NT2/D1 (cell line): ENCODE data around the gene P2RY11.

ENCODE experiments used
- DNase-seq: peaks from one replicate; pipeline ENCODE4 v3.0.0-alpha.2; 2011; ENCODE audit warnings: low read depth, low spot score
- H3K27me3 ChIP-seq: 2 replicates; pipeline ENCODE4 v1.6.0; 2011; ENCODE audit warnings: mild to moderate bottlenecking; ENCODE audit not compliant: insufficient read length, insufficient read depth
- H3K36me3 ChIP-seq: 2 replicates; pipeline ENCODE4 v1.6.1; 2011; ENCODE audit warnings: mild to moderate bottlenecking, low read length, mixed read lengths; ENCODE audit not compliant: insufficient read depth, insufficient read length
- H3K4me1 ChIP-seq: 2 replicates; pipeline ENCODE4 v1.5.1; 2011; ENCODE audit not compliant: insufficient read depth, insufficient read length
- H3K4me3 ChIP-seq: 2 replicates; pipeline ENCODE4 v1.5.1; 2011; ENCODE audit warnings: low read depth; ENCODE audit not compliant: insufficient read length
- H3K9ac ChIP-seq: 2 replicates; pipeline ENCODE4 v1.6.0; 2011; ENCODE audit warnings: low read depth; ENCODE audit not compliant: insufficient read length
- H3K9me3 ChIP-seq: 2 replicates; pipeline ENCODE4 v1.5.1; 2011; ENCODE audit warnings: mild to moderate bottlenecking, low read length; ENCODE audit not compliant: insufficient read depth
- SUZ12 ChIP-seq: IDR thresholded peaks from 2 replicates; pipeline ENCODE4 v1.6.1; 2011; ENCODE audit not compliant: insufficient read length, insufficient read depth; ENCODE audit errors: extremely low read depth
- YY1 ChIP-seq: IDR thresholded peaks from 2 replicates; pipeline ENCODE4 v1.6.1; 2011; ENCODE audit not compliant: insufficient read length, insufficient read depth
- ZNF274 ChIP-seq: IDR thresholded peaks from 2 replicates; pipeline ENCODE4 v1.6.1; 2011; ENCODE audit warnings: mild to moderate bottlenecking, low read depth, low read length

The P2RY11 gene

GRCh38 chr19:10106100-10106936 lies 5.2 kb upstream of the P2RY11 start, which contains the start of gene PPAN:
TSS of gene PPAN (plus strand) at chr19:10106362. CDS start at chr19:10106395, 33 bp downstream.
- DNase-seq: peak; percentile 97
- peaks cover 48% of the 10 kb centered on the region for H3K36me3 ChIP-seq
- no peaks in the 10 kb centered on the region for H3K27me3 ChIP-seq
- H3K4me3 ChIP-seq: peak within 1 kb of the TSS; percentile 100
- peaks cover 18% of the 10 kb centered on the region for H3K4me1 ChIP-seq
- peak within 1 kb of the TSS; percentile 100 for H3K9ac ChIP-seq
- H3K9me3 ChIP-seq: no peaks in the 10 kb centered on the region
- no peak for TF ChIP-seq SUZ12
- no peak for TF ChIP-seq ZNF274
- TF ChIP-seq YY1: no peak

GRCh38 chr19:10107254-10107653 lies 4.2 kb upstream of the P2RY11 start:
- H3K36me3 ChIP-seq: peaks cover 56% of the 10 kb centered on the region
- peak overlapping the region; percentile 100 for H3K9ac ChIP-seq
- H3K4me3 ChIP-seq: peak overlapping the region; percentile 100
- peaks cover 19% of the 10 kb centered on the region for H3K4me1 ChIP-seq
- DNase-seq: no peak
- H3K27me3 ChIP-seq: no peaks in the 10 kb centered on the region
- no peaks in the 10 kb centered on the region for H3K9me3 ChIP-seq
- TF ChIP-seq YY1 (no peak), SUZ12 (no peak), ZNF274 (no peak)

GRCh38 chr19:10107817-10108367 lies 3.6 kb upstream of the P2RY11 start:
- no peaks in the 10 kb centered on the region for H3K9me3 ChIP-seq
- peak overlapping the region; percentile 6 for H3K4me3 ChIP-seq
- peak overlapping the region; percentile 100 for H3K9ac ChIP-seq
- no peak for TF ChIP-seq YY1
- TF ChIP-seq ZNF274: no peak
- no peak for TF ChIP-seq SUZ12
- peaks cover 58% of the 10 kb centered on the region for H3K36me3 ChIP-seq
- peaks cover 21% of the 10 kb centered on the region for H3K4me1 ChIP-seq
- DNase-seq: no peak
- no peaks in the 10 kb centered on the region for H3K27me3 ChIP-seq

- Histone ChIP-seq H3K9me3 (no peaks in the 10 kb centered on the region), H3K9ac (peak overlapping the region; percentile 59), H3K4me3 (no peak overlapping the region), H3K27me3 (no peaks in the 10 kb centered on the region), H3K4me1 (peaks cover 26% of the 10 kb centered on the region), H3K36me3 (peaks cover 70% of the 10 kb centered on the region)
- TF ChIP-seq YY1 (no peak), SUZ12 (no peak), ZNF274 (no peak)
- DNase-seq: no peak
Measured at GRCh38 chr19:10109528-10109927, 2.0 kb upstream of the P2RY11 start.

GRCh38 chr19:10110076-10110971 lies 1.2 kb upstream of the P2RY11 start:
- Histone ChIP-seq H3K36me3 (peaks cover 78% of the 10 kb centered on the region), H3K4me1 (peaks cover 30% of the 10 kb centered on the region), H3K9me3 (no peaks in the 10 kb centered on the region), H3K27me3 (no peaks in the 10 kb centered on the region), H3K9ac (peak overlapping the region; percentile 59), H3K4me3 (no peak overlapping the region)
- TF ChIP-seq SUZ12: no peak
- no peak for TF ChIP-seq ZNF274
- TF ChIP-seq YY1: no peak
- no peak for DNase-seq

GRCh38 chr19:10110972-10111317 lies 548 bp upstream of the P2RY11 start:
- DNase-seq: no peak
- no peak overlapping the region for H3K4me3 ChIP-seq
- H3K27me3 ChIP-seq: no peaks in the 10 kb centered on the region
- TF ChIP-seq ZNF274: no peak
- no peak for TF ChIP-seq YY1
- no peak for TF ChIP-seq SUZ12
- no peak overlapping the region for H3K9ac ChIP-seq
- H3K4me1 ChIP-seq: peaks cover 34% of the 10 kb centered on the region
- peaks cover 84% of the 10 kb centered on the region for H3K36me3 ChIP-seq
- no peaks in the 10 kb centered on the region for H3K9me3 ChIP-seq

- Histone ChIP-seq H3K4me3 (no peak overlapping the region), H3K9me3 (no peaks in the 10 kb centered on the region), H3K36me3 (peaks cover 90% of the 10 kb centered on the region), H3K27me3 (no peaks in the 10 kb centered on the region), H3K9ac (no peak overlapping the region), H3K4me1 (peaks cover 35% of the 10 kb centered on the region)
- TF ChIP-seq SUZ12: no peak
- TF ChIP-seq ZNF274: no peak
- TF ChIP-seq YY1: no peak
- DNase-seq: no peak
Measured at GRCh38 chr19:10112037-10112761, 706 bp downstream of the P2RY11 start.
